ENCODE results near the gene PRRG3. TPM values are rescaled to one million over a fixed set of nuclear protein-coding genes. Genes with fewer than 3 reads are reported as not detected.

The PRRG3 gene
- total RNA-seq, 1 donor from 2014 or later = not detected

GRCh38 chrX:151697522-151697921 lies 2.3 kb downstream of the PRRG3 start:
- Histone ChIP-seq H3K36me3 (no peaks in the 10 kb centered on the region), H3K27me3 (no peaks in the 10 kb centered on the region), H3K9me3 (no peaks in the 10 kb centered on the region), H3K4me3 (no peak overlapping the region), H3K4me1 (no peaks in the 10 kb centered on the region), H3K27ac (no peak overlapping the region)
- intact Hi-C loops (cut with DNase I) = no loop called here
- TF ChIP-seq, protein P1, sequence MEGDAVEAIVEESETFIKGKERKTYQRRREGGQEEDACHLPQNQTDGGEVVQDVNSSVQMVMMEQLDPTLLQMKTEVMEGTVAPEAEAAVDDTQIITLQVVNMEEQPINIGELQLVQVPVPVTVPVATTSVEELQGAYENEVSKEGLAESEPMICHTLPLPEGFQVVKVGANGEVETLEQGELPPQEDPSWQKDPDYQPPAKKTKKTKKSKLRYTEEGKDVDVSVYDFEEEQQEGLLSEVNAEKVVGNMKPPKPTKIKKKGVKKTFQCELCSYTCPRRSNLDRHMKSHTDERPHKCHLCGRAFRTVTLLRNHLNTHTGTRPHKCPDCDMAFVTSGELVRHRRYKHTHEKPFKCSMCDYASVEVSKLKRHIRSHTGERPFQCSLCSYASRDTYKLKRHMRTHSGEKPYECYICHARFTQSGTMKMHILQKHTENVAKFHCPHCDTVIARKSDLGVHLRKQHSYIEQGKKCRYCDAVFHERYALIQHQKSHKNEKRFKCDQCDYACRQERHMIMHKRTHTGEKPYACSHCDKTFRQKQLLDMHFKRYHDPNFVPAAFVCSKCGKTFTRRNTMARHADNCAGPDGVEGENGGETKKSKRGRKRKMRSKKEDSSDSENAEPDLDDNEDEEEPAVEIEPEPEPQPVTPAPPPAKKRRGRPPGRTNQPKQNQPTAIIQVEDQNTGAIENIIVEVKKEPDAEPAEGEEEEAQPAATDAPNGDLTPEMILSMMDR (IDR thresholded peaks at IDR 0.05) = no peak
- DNase-seq (ENCODE audit: low spot score in 2 of 2) = no peak

GRCh38 chrX:151698485-151698884 lies 3.2 kb downstream of the PRRG3 start:
- Histone ChIP-seq H3K4me3 (no peak overlapping the region), H3K4me1 (no peaks in the 10 kb centered on the region), H3K27ac (no peak overlapping the region), H3K9me3 (no peaks in the 10 kb centered on the region), H3K36me3 (no peaks in the 10 kb centered on the region), H3K27me3 (no peaks in the 10 kb centered on the region)
- TF ChIP-seq, protein P1 (IDR thresholded peaks at IDR 0.05) = no peak
- intact Hi-C loops (cut with DNase I) = no loop called here
- DNase-seq (ENCODE audit: low spot score in 2 of 2) = no peak

DNA sequence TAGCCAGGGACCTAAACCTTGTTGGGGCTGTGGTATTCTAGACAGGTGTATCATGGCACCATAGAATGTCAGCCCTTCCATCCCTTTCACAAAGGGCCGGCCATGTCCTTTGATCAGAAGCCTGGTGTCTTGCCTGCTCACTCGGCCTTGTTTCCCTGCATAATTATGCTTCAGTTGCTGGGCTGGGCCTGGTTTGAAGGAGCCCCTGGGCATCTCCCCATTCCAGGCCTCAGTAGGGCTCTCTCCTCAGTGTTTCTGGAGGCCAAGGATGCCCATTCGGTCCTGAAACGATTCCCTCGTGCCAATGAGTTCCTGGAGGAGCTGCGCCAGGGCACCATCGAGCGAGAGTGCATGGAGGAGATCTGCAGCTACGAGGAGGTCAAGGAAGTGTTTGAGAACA lies 4.5 kb downstream of the PRRG3 start:
- TF ChIP-seq, protein P1 (IDR thresholded peaks at IDR 0.05) = no peak
- intact Hi-C loops (cut with DNase I) = no loop called here
- no peak for DNase-seq (ENCODE audit: low spot score in 2 of 2)
- Histone ChIP-seq H3K27ac (no peak overlapping the region), H3K4me3 (no peak overlapping the region), H3K4me1 (no peaks in the 10 kb centered on the region), H3K36me3 (no peaks in the 10 kb centered on the region), H3K9me3 (no peaks in the 10 kb centered on the region), H3K27me3 (no peaks in the 10 kb centered on the region)

- TF ChIP-seq, protein P1 (IDR thresholded peaks at IDR 0.05) = no peak
- Histone ChIP-seq H3K9me3 (no peaks in the 10 kb centered on the region), H3K4me3 (no peak overlapping the region), H3K36me3 (no peaks in the 10 kb centered on the region), H3K27me3 (no peaks in the 10 kb centered on the region), H3K27ac (no peak overlapping the region), H3K4me1 (no peaks in the 10 kb centered on the region)
- no peak for DNase-seq (ENCODE audit: low spot score in 2 of 2)
- intact Hi-C loops (cut with DNase I) = no loop called here
Observed at GRCh38 chrX:151700581-151700980, 5.3 kb downstream of the PRRG3 start.

DNA sequence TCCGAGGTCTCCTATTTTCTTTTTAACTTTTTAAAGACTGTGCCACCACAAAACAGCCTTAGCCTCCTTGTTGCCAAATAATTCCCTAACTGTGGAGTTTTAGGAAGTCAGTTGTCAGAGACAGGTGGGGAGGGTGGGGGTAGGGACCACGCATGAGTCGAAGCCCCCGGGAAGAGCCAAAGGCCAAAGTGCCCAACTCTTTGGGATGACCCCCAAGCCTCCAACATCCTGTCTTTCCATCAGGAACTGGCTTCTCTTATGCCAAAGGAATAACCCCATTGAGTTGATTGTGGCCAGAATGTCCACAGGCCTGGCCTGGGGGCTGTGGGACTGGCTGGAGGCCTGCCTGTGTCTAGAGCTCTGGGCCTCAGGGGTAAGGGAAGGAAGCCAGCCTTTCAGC lies 5.8 kb downstream of the PRRG3 start:
- no peaks in the 10 kb centered on the region for H3K4me1 ChIP-seq

More for the DNA sequence above, 5.8 kb downstream of the PRRG3 start:
- no peaks in the 10 kb centered on the region for H3K9me3 ChIP-seq
- no peaks in the 10 kb centered on the region for H3K36me3 ChIP-seq
- H3K4me3 ChIP-seq = no peak overlapping the region
- intact Hi-C loops (cut with DNase I) = no loop called here
- no peak overlapping the region for H3K27ac ChIP-seq
- TF ChIP-seq, protein P1 (IDR thresholded peaks at IDR 0.05) = no peak
- no peaks in the 10 kb centered on the region for H3K27me3 ChIP-seq
- DNase-seq (ENCODE audit: low spot score in 2 of 2) = no peak
